Esophagus muscularis mucosa (tissue), 4 donors: ENCODE results near the gene ALOX15B.

Source experiments
- EP300 ChIP-seq: sonication (generic); formaldehyde crosslinking; IDR thresholded peaks from one replicate; pipeline ENCODE4 v1.6.1; 2017; ENCODE audit warnings: antibody characterized with exemption
- POLR2A ChIP-seq: fragments of 450-650 bp; IDR thresholded peaks from one replicate; pipeline ENCODE4 v1.6.1; 2017; ENCODE audit warnings: antibody characterized with exemption, moderate library complexity, mild to moderate bottlenecking, low read depth
- POLR2AphosphoS5 ChIP-seq, 2 donors: sonication (generic); formaldehyde crosslinking; IDR thresholded peaks; one replicate each; pipeline ENCODE4 v1.6.1; 2017; ENCODE audit warnings: antibody characterized with exemption in 2 of 2
- TF ChIP-seq, protein P1 (sequence below), 3 experiments: fragments of 200-600 bp in 2 of 3; fragments of 450-650 bp in 1 of 3; sonication (generic) in 2 of 3; IDR thresholded peaks; one replicate each; pipeline ENCODE4 v1.5.1; 2017 to 2019; ENCODE audit warnings: antibody characterized with exemption in 3 of 3, mild to moderate bottlenecking in 2 of 3, moderate library complexity in 1 of 3

DNA sequence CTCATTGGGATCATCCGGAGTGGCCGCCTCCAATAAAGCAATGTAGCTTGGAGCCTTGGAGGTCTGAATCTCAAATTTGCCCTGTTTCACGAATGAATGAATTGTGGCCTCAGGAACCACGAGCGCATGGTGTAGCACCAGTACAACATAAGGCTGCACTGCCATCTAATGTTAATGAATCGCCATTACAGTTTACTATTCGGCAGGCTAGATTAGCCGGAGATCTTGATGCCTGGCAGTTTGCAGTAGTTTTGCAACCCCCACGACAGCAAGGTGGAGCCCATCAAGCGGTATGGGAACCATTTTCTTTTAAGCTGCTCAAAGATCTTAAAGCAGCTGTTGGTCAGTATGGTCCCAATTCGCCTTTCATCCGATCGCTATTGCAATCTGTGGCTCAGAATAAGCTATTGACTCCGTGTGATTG lies 18.8 kb downstream of the ALOX15B start:
- TF ChIP-seq POLR2AphosphoS5 (IDR thresholded peaks at IDR 0.05), result peak in 1 of 2 donors; percentile 17
- TF ChIP-seq POLR2A, result no peak
- TF ChIP-seq, protein P1, sequence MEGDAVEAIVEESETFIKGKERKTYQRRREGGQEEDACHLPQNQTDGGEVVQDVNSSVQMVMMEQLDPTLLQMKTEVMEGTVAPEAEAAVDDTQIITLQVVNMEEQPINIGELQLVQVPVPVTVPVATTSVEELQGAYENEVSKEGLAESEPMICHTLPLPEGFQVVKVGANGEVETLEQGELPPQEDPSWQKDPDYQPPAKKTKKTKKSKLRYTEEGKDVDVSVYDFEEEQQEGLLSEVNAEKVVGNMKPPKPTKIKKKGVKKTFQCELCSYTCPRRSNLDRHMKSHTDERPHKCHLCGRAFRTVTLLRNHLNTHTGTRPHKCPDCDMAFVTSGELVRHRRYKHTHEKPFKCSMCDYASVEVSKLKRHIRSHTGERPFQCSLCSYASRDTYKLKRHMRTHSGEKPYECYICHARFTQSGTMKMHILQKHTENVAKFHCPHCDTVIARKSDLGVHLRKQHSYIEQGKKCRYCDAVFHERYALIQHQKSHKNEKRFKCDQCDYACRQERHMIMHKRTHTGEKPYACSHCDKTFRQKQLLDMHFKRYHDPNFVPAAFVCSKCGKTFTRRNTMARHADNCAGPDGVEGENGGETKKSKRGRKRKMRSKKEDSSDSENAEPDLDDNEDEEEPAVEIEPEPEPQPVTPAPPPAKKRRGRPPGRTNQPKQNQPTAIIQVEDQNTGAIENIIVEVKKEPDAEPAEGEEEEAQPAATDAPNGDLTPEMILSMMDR (IDR thresholded peaks at IDR 0.05), result peak; percentile 76 to 82 (median 77)
- TF ChIP-seq EP300, result no peak
